ENCODE data around the gene MAGIX.
A peak's percentile ranks its signal among the peaks of the same experiment; 100 is the strongest.

The MAGIX gene

GRCh38 chrX:49184294-49185281 is 22.0 kb downstream of the MAGIX start:
- no peak for DNase-seq

GRCh38 chrX:49186125-49187027 is 23.8 kb downstream of the MAGIX start, which contains the start of gene PRICKLE3:
PRICKLE3 (minus strand) TSS chrX:49186373; CDS start chrX:49186297, 76 bp downstream.
- peak; percentile 49 for DNase-seq

- DNase-seq = no peak
Measured at GRCh38 chrX:49187028-49187394, 24.5 kb downstream of the MAGIX start.

- DNase-seq = no peak
Measured at GRCh38 chrX:49187526-49187925, 25.0 kb downstream of the MAGIX start.

- DNase-seq = no peak
Measured at GRCh38 chrX:49188468-49189076, 26.0 kb downstream of the MAGIX start.

GRCh38 chrX:49189606-49190005 is 27.0 kb downstream of the MAGIX start:
- DNase-seq = no peak

GRCh38 chrX:49190821-49191573 is 28.4 kb downstream of the MAGIX start:
- DNase-seq = peak; percentile 100

GRCh38 chrX:49191574-49192011 is 29.0 kb downstream of the MAGIX start:
- DNase-seq = no peak

GRCh38 chrX:49192722-49193328 is 30.3 kb downstream of the MAGIX start:
- DNase-seq = peak; percentile 29

GRCh38 chrX:49193542-49193964 is 31.0 kb downstream of the MAGIX start:
- DNase-seq = no peak

- no peak for DNase-seq
Measured at GRCh38 chrX:49197543-49198087, 35.1 kb downstream of the MAGIX start.

GRCh38 chrX:49198540-49199314 is 36.2 kb downstream of the MAGIX start:
- no peak for DNase-seq

GRCh38 chrX:49199315-49199595 is 36.7 kb downstream of the MAGIX start:
- no peak for DNase-seq

- DNase-seq = peak; percentile 73
Measured at GRCh38 chrX:49199906-49200771, 37.6 kb downstream of the MAGIX start, which contains the start of gene SYP. SYP (minus strand) TSS chrX:49200193; CDS start chrX:49200186, 7 bp downstream.

GRCh38 chrX:49202022-49202421 is 39.5 kb downstream of the MAGIX start:
- no peak for DNase-seq

GRCh38 chrX:49203536-49203935 is 41.0 kb downstream of the MAGIX start:
- DNase-seq = no peak

GRCh38 chrX:49204017-49204416 is 41.5 kb downstream of the MAGIX start:
- DNase-seq = no peak

- no peak for DNase-seq
Measured at GRCh38 chrX:49204709-49205108, 42.2 kb downstream of the MAGIX start.

- DNase-seq = no peak
Measured at GRCh38 chrX:49205443-49205842, 42.9 kb downstream of the MAGIX start.

GRCh38 chrX:49206543-49206942 is 44.0 kb downstream of the MAGIX start:
- DNase-seq = no peak
